ENCODE data around the gene CNTD1. TPM values are rescaled to one million over a fixed set of nuclear protein-coding genes. Genes with fewer than 3 reads are reported as not detected.

The CNTD1 gene
- total and polyA plus RNA-seq, 2 of the 4 experiments (the other 2 are of a cell fraction), result not detected

- no peak for TF ChIP-seq FOS (IDR thresholded peaks at IDR 0.05; ENCODE audit: low read depth, low read length)
Observed at GRCh38 chr17:42774066-42774745, 24.5 kb upstream of the CNTD1 start (continued).

DNA sequence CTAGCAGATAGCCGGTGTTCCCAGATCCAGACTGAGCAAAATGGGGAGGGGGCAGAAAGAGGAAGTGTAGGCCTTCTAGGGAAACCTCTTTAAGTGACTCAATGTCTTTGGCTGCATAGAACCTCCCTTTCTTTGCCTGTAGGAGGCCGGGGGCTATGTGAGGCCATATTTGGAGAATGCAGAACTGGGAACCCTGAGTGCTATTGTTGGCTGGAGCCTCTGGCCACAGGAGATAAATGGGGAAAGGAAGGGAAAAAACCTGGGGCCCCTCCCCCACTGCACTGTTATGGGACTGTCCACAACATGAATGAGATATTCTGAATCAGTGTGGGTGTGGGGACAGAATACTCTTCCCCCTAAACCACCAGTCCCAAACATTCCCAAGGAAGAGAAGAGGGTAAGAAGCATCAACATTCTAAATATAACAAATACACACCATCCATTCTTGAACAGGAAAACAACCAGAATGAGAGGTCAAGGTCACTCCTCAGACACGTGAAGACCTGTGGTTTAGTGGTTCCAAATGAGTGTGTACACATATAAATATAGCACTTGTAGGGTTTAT lies 23.0 kb upstream of the CNTD1 start:
- WGBS, 2 experiments (ENCODE audit: extremely low coverage in 2 of 2, insufficient read length in 1 of 2), result 75% methylated on average over 1 of the region's 3 CpGs; no CpG with 5 or more reads in 1 of the 2 experiments
- Histone ChIP-seq H3K4me1 (ENCODE audit: control insufficient read depth, insufficient read depth, low read length) (peaks cover 4% of the 10 kb centered on the region), H3K23ac (ENCODE audit: low read depth, low read length) (peak overlapping the region; percentile 44; the same call in 1 of the 2 replicates), H2AK5ac (ENCODE audit: low read depth, low read length) (peak overlapping the region; percentile 88; the same call in 1 of the 2 replicates), H4K20me1 (ENCODE audit: insufficient read depth, low read length) (no peaks in the 10 kb centered on the region), H3K14ac (replicated peaks; ENCODE audit: low read depth, low read length) (no peak overlapping the region), H3K9me1 (ENCODE audit: insufficient read depth, low read length) (peaks cover 10% of the 10 kb centered on the region; the same call in 1 of the 2 replicates), H4K5ac (ENCODE audit: low read depth, low read length) (no peak overlapping the region), H3K79me1 (ENCODE audit: low read depth in 1 of 2, low read length in 2 of 2) (peaks cover 16 to 40% of the 10 kb centered on the region in 2 experiments; a peak in 3 of 4 replicates), H3K4me3 (ENCODE audit: insufficient read depth, low read depth, low read length) (no peak overlapping the region), H3K56ac (ENCODE audit: extremely low read depth, insufficient read depth, low read length) (no peak overlapping the region), H2BK20ac (ENCODE audit: low read depth, low read length) (peak overlapping the region; percentile 81; the same call in 1 of the 2 replicates), H2BK15ac (ENCODE audit: low read depth, low read length) (peak overlapping the region; percentile 98; the same call in 1 of the 3 replicates), H2BK5ac (ENCODE audit: low read depth, low read length, poor library complexity, severe bottlenecking) (peak overlapping the region; percentile 90), H3K9ac (ENCODE audit: low read depth, low read length) (no peak overlapping the region), H2AK9ac (replicated peaks; ENCODE audit: low read depth, low read length, poor library complexity) (peak overlapping the region; percentile 71), H2AFZ (replicated peaks; ENCODE audit: low read length, poor library complexity) (no peak overlapping the region), H2BK120ac (ENCODE audit: low read depth, low read length) (peak overlapping the region; percentile 64), H3K4me2 (ENCODE audit: low read depth, low read length) (no peak overlapping the region), H3K9me3 (ENCODE audit: control insufficient read depth, insufficient read depth, low read length) (no peaks in the 10 kb centered on the region), H4K91ac (ENCODE audit: insufficient read depth, low read depth, low read length) (peak overlapping the region; percentile 51; the same call in 1 of the 2 replicates), H3K27me3 (ENCODE audit: control insufficient read depth, insufficient read depth, low read length) (no peaks in the 10 kb centered on the region), H4K8ac (ENCODE audit: low read depth in 2 of 2, low read length in 2 of 2) (0 out of 4 replicates have a peak overlapping the region, but pooled peaks of 1 of the 2 experiments have one; percentile 52), H3K36me3 (ENCODE audit: control insufficient read depth, insufficient read depth, low read length) (peaks cover 27% of the 10 kb centered on the region), H3K18ac (ENCODE audit: low read depth, low read length) (no peak overlapping the region), H3K4ac (ENCODE audit: low read depth, low read length) (peak overlapping the region; percentile 96), H3K27ac (ENCODE audit: insufficient read depth, low read length) (no peak overlapping the region)
- dilution Hi-C loops (cut with HindIII; ENCODE audit: low sequenced_read_pairs, unreplicated experiment) (no loop called here), in situ Hi-C loops (cut with MboI; ENCODE audit: low sequenced_read_pairs) (no loop called here), intact Hi-C loops (cut with micrococcal nuclease) (no loop called here)
- no peak for ATAC-seq (ENCODE audit: low read depth)
- BruUV-seq (replicated peaks), result no TSS peak
- peak; percentile 66 for DNase-seq
- no peak for TF ChIP-seq MXI1 (IDR thresholded peaks at IDR 0.05; ENCODE audit: borderline replicate concordance, low read depth, low read length)
- no peak for TF ChIP-seq CEBPB (IDR thresholded peaks at IDR 0.05; ENCODE audit: low read depth, low read length)
- TF ChIP-seq BHLHE40 (IDR thresholded peaks at IDR 0.05; ENCODE audit: low read depth, low read length), result peak; percentile 53; the same call in 1 of the 2 replicates
- TF ChIP-seq RFX5 (IDR thresholded peaks at IDR 0.05; ENCODE audit: low read depth, low read length), result no peak
- no peak for TF ChIP-seq POLR2A (IDR thresholded peaks at IDR 0.05; ENCODE audit: low read depth, low read length)
- ChIA-PET CTCF (no interaction called here), POLR2A (ENCODE audit: unreplicated experiment) (no interaction called here)
